GM08714 (cell line): ENCODE data around the gene ZHX3.

ENCODE experiments used
- H3K4me3 ChIP-seq: fragments of 200-500 bp; sonication (Bioruptor generic); 2 replicates; pipeline ENCODE4 v1.5.1; 2014; ENCODE audit warnings: mild to moderate bottlenecking, low read length, inconsistent platforms
- ZNF274 ChIP-seq: IDR thresholded peaks from 2 replicates; pipeline ENCODE4 v1.6.1; 2012; ENCODE audit warnings: mild to moderate bottlenecking, low read depth, low read length

ZHX3 gene

GRCh38 chr20:41204304-41205265, 112.9 kb downstream of the ZHX3 start:
- no peak for TF ChIP-seq ZNF274
- H3K4me3 ChIP-seq, result no peak overlapping the region

DNA sequence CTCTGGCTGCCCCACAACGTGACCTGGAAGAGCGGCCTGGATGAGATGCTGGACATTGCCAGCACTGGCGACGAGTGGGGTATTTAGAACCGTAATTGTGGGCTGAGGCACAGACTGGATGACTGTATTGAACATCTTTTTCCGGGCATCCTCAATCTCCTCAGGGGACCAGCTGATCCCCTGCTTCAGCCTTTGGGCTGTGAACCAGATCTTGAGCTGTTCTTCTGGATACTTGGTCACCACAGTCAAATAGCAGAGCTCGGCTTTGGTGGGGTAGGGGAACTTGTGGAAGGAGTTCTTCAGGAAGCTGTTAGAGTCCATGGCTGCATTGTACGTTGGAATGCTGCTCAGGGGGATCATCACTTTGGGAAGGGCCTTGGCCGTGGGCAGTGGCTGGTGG, 113.9 kb downstream of the ZHX3 start:
- no peak overlapping the region for H3K4me3 ChIP-seq
- no peak for TF ChIP-seq ZNF274

- no peak overlapping the region for H3K4me3 ChIP-seq
- TF ChIP-seq ZNF274, result no peak
Observed at GRCh38 chr20:41202426-41202825, 115.1 kb downstream of the ZHX3 start.

DNA sequence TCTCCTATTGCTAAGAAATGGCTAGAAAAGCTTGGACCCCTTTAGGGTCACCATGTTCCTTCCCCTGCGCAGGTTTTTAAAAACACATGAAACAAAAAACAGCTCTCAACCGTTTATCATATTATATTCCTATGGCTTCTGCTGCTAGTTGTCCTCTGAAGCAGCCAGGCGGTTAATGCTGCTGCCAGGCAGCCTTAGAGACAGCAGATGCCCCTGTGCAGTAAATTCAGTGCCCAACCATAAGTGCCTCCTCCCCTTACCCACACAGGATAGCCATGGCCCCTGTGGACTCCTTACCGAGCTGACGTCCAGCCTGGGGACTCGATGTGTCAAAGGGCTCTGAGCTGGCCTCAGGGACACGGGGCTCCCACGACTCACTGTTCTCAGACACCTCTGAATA, 115.8 kb downstream of the ZHX3 start:
- no peak for TF ChIP-seq ZNF274
- H3K4me3 ChIP-seq, result no peak overlapping the region

DNA sequence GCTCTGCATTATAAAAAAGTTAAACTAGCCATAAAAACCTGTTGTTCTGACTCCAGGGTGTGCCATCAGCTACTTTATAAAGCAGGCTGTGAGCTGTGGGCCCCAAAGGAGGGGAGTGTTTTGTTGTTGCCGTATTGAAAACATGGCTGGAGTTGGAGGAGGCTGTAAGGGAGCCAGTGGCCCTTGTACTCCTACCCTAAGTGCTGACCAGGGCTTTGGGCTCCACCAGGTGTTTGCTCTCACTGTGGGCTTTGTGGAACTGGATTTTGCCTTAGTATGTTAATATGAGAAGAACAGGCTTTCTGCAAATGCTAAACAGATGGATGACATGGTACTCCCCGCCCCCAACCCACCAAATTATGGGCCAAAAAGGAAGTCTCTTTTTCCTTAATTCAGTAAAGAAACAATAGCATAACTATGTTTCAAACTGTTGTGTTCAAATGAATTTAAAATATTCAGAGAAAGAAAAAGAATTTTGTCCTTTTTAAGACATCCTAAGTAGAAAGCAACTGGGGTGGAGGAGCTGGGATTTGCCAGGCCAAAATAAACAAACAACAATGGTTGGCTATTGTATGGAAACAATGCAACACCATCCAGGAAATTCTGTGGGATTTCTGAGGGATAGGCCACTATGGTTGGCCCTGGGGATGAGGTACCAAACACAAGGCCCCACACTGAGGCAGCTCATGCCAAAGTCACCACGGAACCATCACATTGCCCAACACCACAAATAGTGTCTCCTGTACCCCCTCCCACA, 116.9 kb downstream of the ZHX3 start:
- TF ChIP-seq ZNF274, result no peak
- H3K4me3 ChIP-seq, result no peak overlapping the region

GRCh38 chr20:41198443-41198842, 119.1 kb downstream of the ZHX3 start:
- no peak for TF ChIP-seq ZNF274

DNA sequence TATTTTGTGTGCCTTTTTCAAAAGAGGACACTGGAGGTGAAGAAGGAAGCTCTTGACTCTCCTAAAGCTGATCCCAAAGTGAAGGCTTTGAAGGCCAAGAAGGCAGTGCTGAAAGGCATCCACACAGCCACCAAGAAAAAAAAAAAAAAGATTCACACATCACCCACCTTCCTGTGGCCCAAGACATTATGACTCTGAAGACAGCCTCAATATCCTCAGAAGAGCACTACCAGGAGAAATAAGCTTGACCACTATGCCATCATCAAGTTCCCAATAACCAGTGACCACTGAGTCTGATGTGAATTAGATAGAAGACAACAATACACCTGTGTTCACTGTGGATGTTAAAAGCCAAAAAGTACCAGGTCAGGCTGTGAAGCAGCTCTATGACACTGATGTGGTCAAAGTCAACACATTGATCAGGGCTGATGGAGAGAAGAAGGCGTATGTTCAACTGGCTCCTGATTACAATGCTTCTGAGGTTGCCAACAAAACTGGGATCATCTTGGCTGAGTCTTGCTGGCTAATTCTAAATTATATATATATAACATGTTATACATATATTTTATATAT, 120.8 kb downstream of the ZHX3 start:
- no peak for TF ChIP-seq ZNF274
- H3K4me3 ChIP-seq, result no peak overlapping the region

More at GRCh38 chr20:41198443-41198842, 119.1 kb downstream of the ZHX3 start:
- H3K4me3 ChIP-seq, result no peak overlapping the region

DNA sequence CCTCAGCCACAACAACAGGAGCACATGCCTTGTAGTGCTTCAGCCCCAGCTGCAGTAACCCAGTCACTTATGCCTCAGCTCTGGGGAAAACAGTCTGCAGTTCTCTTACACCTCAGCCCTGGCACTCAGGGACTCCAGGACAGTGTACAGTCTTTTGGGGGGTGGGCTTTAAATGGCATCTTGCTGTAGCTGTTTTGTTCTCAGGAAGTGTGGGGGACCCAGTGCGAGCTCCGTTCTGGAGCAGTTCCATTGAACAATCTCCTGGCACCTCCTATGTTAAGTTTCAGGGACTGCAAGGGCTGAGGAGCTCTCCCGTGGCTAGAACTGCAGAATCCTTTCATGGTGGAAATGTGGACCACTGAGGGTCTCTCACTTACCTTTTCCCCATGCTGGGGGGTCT, 125.0 kb downstream of the ZHX3 start:
- H3K4me3 ChIP-seq, result no peak overlapping the region
- TF ChIP-seq ZNF274, result no peak

- H3K4me3 ChIP-seq, result no peak overlapping the region
- TF ChIP-seq ZNF274, result no peak
Observed at GRCh38 chr20:41191562-41192500, 125.7 kb downstream of the ZHX3 start.

DNA sequence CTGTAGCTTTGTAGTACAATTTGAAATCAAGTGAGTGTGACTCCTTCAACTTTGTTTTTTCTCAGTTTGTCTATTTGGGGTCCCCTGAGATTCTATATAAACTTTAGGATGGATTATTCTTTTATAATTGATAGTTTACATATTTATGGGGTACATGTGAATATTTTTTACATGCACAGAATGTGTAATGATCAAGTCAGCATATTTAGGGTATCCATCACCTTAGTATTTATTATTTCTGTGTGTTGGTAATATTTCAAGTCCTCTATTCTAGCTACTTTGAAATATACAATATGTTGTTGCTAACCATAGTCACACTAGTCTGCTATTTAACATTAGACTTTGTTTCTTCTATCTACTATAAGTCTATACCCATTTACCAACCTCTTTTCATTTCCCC, 129.9 kb downstream of the ZHX3 start:
- no peak for TF ChIP-seq ZNF274
- no peak overlapping the region for H3K4me3 ChIP-seq

GRCh38 chr20:41185013-41185757, 132.3 kb downstream of the ZHX3 start:
- H3K4me3 ChIP-seq, result no peak overlapping the region
- TF ChIP-seq ZNF274, result no peak

DNA sequence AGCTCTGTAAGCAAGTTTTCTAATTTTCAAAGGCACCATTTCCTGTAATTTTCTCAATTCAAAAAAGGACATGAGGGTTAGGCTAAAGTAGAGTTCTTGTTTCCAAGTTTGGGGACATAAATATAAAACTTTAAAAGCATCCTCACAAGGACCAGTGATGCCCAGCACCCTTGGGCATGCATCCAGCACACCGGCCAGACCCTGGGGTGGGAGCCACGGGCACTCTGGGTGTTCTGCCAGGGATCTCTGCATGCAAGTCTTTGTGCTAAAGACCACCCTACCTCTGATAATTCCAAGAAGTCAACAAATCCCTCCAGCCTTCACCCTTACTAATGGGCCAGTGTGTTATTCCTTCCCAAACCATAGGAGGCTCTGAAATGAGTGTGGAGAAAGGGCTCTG, 133.7 kb downstream of the ZHX3 start:
- TF ChIP-seq ZNF274, result no peak
- H3K4me3 ChIP-seq, result no peak overlapping the region

DNA sequence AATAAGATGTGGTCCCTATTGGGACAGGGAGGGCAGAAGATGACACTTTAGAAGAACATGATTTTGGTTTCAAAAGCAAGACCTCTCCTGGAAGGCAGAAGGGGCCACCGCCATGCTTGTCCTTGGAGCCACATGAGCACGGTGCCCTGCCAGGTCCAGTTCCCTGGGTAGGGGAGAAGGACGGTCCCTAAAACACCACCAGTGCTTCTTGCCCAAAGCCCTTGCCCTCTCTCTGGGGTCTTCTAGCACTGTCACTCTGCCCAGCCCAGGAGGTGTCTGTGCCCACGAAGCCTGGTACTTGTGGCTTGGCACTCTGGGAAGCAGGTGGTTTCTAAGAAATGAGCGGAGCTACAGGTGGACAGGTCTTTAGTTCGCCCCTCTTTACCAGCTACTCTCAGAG, 134.1 kb downstream of the ZHX3 start:
- H3K4me3 ChIP-seq, result no peak overlapping the region
- TF ChIP-seq ZNF274, result no peak
